ENCODE measurements around the gene ING2.
"Not testable (repeated sequence)": the region's sequence is repeated elsewhere in the genome, so short reads cannot be mapped to it uniquely, and the experiment has no call there.

ING2 gene

GRCh38 chr4:183504930-183505610, at the start of gene ING2:
ING2 (plus strand) TSS chr4:183505058; CDS start chr4:183505196, 138 bp downstream.
- DNase-seq (ENCODE audit: low read depth): no peak

- DNase-seq (ENCODE audit: low read depth): no peak
Measured at GRCh38 chr4:183455431-183456195, 49.2 kb upstream of the ING2 start.

- no peak for DNase-seq (ENCODE audit: low read depth)
Measured at GRCh38 chr4:183458005-183458404, 46.9 kb upstream of the ING2 start.

DNA sequence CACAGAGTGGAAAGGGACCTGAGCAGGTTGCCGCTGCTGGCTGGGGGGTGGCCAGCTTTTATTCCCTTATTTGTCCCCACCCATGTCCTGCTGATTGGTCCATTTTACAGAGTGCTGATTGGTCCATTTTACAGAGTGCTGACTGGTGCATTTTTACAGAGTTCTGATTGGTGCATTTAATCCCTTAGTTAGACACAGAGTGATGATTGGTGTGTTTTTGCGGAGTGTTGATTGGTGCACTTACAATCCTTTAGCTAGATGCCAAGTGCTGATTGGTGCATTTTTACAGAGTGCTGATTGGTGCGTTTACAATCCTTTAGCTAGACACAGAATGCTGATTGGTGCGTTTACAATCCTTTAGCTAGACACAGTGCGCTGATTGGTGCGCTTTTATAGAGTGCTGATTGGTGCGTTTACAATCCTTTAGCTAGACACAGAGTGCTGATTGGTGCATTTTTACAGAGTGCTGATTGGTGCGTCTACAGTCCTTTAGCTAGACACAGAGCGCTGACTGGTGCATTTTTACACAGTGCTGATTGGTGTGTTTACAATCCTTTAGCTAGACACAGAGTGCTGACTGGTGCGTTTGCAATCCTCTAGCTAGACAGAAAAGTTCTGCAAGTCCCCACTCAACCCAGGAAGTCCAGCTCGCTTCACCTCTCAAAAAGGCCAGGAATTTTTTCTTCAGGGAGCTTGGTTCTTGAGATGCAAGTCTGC, 40.8 kb upstream of the ING2 start:
- not testable (repeated sequence) for DNase-seq (ENCODE audit: low read depth)

DNA sequence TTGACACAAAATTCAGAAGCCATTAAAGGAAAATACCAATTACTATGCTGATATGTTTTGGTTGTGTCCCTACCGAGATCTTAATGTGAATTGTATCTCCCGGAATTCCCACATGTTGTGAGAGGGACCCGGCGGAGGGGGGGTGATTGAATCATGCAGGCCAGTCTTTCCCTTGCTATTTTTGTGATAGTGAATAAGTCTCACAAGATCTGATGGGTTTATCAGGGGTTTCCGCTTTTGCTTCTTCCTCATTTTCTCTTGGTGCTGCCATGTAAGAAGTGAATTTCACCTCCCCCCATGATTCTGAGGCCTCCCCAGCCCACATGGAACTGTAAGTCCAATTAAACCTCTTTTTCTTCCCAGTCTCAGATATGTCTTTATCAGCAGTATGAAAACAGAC, 39.0 kb upstream of the ING2 start:
- not testable (repeated sequence) for DNase-seq (ENCODE audit: low read depth)

GRCh38 chr4:183467246-183467645, 37.6 kb upstream of the ING2 start:
- DNase-seq (ENCODE audit: low read depth): no peak

GRCh38 chr4:183468210-183469095, 36.4 kb upstream of the ING2 start:
- no peak for DNase-seq (ENCODE audit: low read depth)

- no peak for DNase-seq (ENCODE audit: low read depth)
Measured at GRCh38 chr4:183469285-183469684, 35.6 kb upstream of the ING2 start.

- DNase-seq (ENCODE audit: low read depth): no peak
Measured at GRCh38 chr4:183469936-183470335, 34.9 kb upstream of the ING2 start.

DNA sequence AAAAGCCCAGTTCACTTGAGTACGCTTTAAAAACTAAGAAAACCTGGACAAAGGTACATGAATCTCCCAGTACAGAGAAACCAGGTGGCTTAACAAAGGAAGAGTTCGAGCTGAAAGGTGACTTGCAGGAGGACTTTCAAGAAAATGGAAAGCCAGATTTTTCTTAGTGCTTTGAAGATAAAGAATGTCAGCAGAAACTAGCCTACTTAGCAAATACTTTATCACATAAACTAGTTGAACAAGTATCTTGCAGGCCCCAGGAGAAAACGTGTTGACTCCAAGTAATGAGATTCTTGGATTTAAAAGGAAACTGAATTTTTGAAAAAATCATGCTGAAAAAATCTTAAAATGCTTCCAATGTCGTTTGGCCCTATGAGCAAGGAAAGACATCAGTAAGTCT, 34.0 kb upstream of the ING2 start:
- DNase-seq (ENCODE audit: low read depth): no peak

- peak; percentile 73 for DNase-seq (ENCODE audit: low read depth)
Measured at GRCh38 chr4:183471946-183472708, 32.7 kb upstream of the ING2 start.

DNA sequence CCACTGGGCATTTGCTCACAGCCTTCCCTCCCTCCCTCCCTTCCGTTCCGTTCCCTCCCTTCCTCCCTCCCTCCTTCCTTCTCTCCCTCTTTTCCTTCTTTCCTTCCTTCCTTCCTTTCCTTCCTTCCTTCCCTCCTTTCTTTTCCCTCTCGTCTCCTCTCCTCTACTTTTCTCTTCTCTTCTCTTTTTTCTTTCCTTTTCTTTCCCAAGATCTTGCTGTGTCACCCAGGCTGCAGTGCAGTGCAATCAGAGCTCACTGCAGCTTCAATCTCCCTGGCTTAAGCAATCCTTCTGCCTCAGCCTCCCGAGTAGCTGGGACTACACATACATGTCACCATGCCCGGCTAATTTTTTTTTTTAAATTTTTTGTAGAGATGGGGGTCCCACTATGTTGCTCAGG, 26.7 kb upstream of the ING2 start:
- DNase-seq (ENCODE audit: low read depth): no peak

GRCh38 chr4:183478926-183479325, 25.9 kb upstream of the ING2 start:
- DNase-seq (ENCODE audit: low read depth): no peak

DNA sequence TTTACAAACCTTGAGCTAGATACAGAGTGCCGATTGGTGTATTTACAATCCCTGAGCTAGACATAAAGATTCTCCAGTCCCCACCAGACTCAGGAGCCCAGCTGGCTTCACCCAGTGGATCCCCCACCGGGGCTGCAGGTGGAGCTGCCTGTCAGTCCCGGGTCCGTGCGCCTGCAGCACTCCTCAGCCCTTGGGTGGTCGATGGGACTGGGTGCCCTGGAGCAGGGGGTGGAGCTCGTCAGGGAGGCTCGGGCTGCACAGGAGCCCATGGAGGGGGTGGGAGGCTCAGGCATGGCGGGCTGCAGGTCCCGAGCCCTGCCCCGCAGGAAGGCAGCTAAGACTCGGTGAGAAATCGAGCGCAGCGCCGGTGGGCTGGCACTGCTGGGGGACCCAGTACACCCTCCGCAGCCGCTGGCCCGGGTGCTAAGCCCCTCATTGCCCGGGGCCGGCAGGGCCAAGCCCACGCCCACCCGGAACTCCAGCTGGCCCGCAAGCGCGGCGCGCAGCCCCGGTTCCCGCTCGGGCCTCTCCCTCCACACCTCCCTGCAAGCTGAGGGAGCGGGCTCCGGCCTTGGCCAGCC, 22.3 kb upstream of the ING2 start:
- DNase-seq (ENCODE audit: low read depth): not testable (repeated sequence)

DNA sequence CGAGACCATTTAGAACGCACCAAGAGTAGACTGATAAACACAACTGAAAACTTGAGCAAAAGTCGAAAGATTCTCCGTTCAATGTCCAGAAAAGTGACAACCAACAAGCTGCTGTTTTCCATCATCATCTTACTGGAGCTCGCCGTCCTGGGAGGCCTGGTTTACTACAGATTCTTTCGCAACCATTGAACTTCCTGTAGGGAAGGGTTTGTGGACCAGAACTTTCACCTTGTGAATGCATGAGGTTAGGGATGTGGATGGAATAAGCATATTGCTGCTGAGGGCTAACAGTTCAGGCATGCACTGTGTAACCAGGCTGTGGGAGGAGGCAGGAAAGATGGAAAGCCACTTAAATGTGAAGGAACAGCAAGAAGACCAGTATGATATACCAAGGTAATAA, 20.9 kb upstream of the ING2 start:
- no peak for DNase-seq (ENCODE audit: low read depth)

DNA sequence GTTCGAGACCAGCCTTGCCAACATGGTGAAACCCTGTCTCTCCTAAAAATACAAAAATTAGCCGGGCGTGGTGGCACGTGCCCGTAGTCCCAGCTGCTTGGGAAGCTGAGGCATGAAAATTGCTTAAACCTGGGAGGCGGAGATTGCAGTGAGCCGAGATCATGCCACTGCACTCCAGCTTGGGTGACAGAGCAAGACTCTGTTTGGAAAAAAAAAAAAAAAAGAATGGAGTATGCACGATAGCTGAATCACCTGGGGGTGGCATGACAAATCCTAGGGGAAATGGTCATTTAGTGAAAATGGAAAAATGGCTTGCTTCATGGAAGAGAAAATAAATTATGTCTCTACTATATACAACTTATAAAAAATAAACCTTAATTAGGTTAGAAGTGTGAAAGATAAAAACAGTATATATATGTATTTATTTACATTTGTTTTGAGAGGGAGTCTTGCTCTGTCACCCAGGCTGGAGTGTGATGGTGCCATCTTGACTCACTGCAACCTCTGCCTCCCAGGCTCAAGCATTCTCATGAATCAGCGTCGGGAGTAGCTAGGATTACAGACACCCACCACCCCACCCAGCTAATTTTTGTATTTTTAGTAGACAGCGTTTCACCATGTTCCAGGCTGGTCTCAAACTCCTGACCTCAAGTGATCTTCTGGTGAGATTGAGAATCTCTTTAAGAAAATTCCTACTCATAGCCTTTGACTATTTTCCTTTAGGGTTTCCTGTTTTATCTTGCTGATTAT, 19.3 kb upstream of the ING2 start:
- DNase-seq (ENCODE audit: low read depth): no peak

GRCh38 chr4:183492791-183493222, 12.1 kb upstream of the ING2 start:
- DNase-seq (ENCODE audit: low read depth): no peak

DNA sequence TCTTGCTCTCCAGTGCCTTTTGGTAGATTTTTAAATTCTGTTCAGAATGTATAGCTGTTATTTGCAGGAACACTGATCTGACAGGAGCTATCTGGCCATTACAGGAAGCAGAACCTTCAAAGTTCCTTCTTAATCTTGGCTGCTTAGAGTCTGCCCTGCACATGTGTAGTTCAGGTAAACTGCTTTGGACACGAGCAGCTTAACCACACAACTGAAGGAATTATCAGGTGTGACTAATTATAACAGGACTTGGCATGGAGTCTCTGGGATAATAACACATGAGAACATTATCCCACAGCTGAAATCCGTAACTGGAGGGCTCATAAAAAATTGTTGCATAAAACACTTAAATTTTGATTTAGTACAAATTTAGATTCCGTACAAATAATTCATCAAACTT, 11.6 kb upstream of the ING2 start:
- no peak for DNase-seq (ENCODE audit: low read depth)

GRCh38 chr4:183495184-183495583, 9.7 kb upstream of the ING2 start:
- no peak for DNase-seq (ENCODE audit: low read depth)

- no peak for DNase-seq (ENCODE audit: low read depth)
Measured at GRCh38 chr4:183499389-183499788, 5.5 kb upstream of the ING2 start.

All from stimulated activated CD4-positive, alpha-beta T cell treated with anti-CD3 and anti-CD28 coated beads, Interleukin-2, amount 100 ng/mL, for 4 hours (primary cell).